Nephron progenitor cell (in vitro differentiated cells): ENCODE results near the gene MAP2K5.

Source experiments
- DNase-seq: peaks from one replicate; pipeline ENCODE4 v3.0.0; 2021
- H3K27ac Mint-ChIP-seq: 2 replicates; pipeline ENCODE4 v1.8.0; 2021; ENCODE audit warnings: mild to moderate bottlenecking, moderate library complexity, mixed read lengths
- H3K27me3 Mint-ChIP-seq: 2 replicates; pipeline ENCODE4 v1.8.0; 2021; ENCODE audit warnings: mild to moderate bottlenecking, low read depth, mixed read lengths; ENCODE audit not compliant: poor library complexity
- H3K36me3 Mint-ChIP-seq: 2 replicates; pipeline ENCODE4 v1.8.0; 2021; ENCODE audit warnings: low read depth, mixed read lengths
- H3K4me1 Mint-ChIP-seq: 2 replicates; pipeline ENCODE4 v1.8.0; 2021; ENCODE audit warnings: mixed read lengths
- H3K4me3 Mint-ChIP-seq: 2 replicates; pipeline ENCODE4 v1.8.0; 2021; ENCODE audit warnings: mild to moderate bottlenecking, moderate library complexity, mixed read lengths
- H3K9me3 Mint-ChIP-seq: 2 replicates; pipeline ENCODE4 v1.8.0; 2021; ENCODE audit warnings: mild to moderate bottlenecking, moderate library complexity, mixed read lengths
- TF ChIP-seq, protein P1 (sequence below): fragments of 200-600 bp; sonication (generic); IDR thresholded peaks from 2 replicates; pipeline ENCODE4 v1.5.0; 2021; ENCODE audit warnings: antibody characterized with exemption

The MAP2K5 gene

DNA sequence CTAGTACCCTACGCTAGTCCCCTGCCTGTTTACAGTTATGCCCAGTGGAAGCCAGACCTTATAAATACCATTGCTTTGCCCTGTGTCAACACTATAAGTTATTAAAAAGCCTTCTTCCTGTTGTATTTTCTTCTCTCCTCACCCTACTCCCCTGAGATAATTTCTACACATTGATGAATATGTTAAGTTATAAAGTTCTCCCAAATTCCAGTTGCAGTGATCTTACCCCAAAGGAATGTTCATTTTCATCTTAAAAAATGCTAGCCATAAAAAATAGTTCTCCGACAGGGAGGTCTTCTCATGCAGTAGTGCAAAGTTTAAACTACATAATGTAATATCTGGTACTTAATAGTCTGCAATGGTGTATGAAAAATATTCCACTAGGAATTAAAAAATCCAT is 58.6 kb downstream of the MAP2K5 start:
- H3K36me3 Mint-ChIP-seq = peaks cover 34% of the 10 kb centered on the region
- peaks cover 59% of the 10 kb centered on the region for H3K4me1 Mint-ChIP-seq
- no peaks in the 10 kb centered on the region for H3K27me3 Mint-ChIP-seq
- TF ChIP-seq, protein P1, sequence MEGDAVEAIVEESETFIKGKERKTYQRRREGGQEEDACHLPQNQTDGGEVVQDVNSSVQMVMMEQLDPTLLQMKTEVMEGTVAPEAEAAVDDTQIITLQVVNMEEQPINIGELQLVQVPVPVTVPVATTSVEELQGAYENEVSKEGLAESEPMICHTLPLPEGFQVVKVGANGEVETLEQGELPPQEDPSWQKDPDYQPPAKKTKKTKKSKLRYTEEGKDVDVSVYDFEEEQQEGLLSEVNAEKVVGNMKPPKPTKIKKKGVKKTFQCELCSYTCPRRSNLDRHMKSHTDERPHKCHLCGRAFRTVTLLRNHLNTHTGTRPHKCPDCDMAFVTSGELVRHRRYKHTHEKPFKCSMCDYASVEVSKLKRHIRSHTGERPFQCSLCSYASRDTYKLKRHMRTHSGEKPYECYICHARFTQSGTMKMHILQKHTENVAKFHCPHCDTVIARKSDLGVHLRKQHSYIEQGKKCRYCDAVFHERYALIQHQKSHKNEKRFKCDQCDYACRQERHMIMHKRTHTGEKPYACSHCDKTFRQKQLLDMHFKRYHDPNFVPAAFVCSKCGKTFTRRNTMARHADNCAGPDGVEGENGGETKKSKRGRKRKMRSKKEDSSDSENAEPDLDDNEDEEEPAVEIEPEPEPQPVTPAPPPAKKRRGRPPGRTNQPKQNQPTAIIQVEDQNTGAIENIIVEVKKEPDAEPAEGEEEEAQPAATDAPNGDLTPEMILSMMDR = no peak
- no peaks in the 10 kb centered on the region for H3K9me3 Mint-ChIP-seq
- H3K4me3 Mint-ChIP-seq = peak overlapping the region; percentile 57
- peak overlapping the region; percentile 61 for H3K27ac Mint-ChIP-seq
- DNase-seq = no peak

DNA sequence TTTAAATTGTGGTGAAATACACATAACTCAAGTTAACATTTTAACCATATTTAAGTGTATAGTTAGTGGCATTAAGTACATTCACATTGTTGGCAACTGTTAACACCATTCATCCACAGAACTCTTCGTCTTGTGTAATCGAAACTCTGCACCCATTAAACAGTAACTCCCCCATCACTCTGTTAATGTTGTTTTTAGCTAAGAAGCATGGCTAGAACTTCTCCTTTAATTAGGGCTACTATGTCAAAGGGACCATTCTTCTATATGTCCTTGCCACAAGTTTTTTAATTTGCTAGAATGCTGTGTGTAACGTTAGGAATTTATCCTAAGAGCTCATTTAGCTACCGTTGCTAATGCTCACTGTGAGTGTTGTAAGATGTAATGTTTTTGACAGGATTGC is 60.6 kb downstream of the MAP2K5 start:
- Mint-ChIP-seq H3K27me3 (no peaks in the 10 kb centered on the region), H3K4me1 (peaks cover 57% of the 10 kb centered on the region), H3K36me3 (peaks cover 27% of the 10 kb centered on the region), H3K27ac (no peak overlapping the region), H3K4me3 (peak overlapping the region; percentile 37), H3K9me3 (no peaks in the 10 kb centered on the region)
- TF ChIP-seq, protein P1 = no peak
- DNase-seq = no peak

DNA sequence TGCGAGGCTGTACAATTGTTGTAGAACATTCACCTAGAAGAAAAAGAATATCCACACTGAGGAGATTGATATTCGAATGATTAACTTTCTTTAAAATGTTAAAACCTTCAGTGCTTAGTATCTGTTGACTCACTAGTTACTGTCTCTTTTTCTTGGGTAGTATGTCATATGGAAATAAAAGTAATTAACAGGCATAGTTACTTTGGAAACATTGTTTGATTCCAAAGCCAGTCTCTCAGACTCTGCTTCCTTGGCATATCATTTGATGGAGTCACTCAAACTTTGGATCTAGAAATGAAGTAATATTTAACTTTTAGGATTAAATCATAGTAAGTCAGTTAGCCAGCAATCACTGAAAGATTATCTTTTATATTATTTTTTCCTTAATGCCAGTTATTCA is 63.4 kb downstream of the MAP2K5 start:
- Mint-ChIP-seq H3K36me3 (peaks cover 24% of the 10 kb centered on the region), H3K4me3 (no peak overlapping the region), H3K9me3 (no peaks in the 10 kb centered on the region), H3K27ac (no peak overlapping the region), H3K27me3 (no peaks in the 10 kb centered on the region), H3K4me1 (peaks cover 36% of the 10 kb centered on the region)
- TF ChIP-seq, protein P1 = no peak
- no peak for DNase-seq

DNA sequence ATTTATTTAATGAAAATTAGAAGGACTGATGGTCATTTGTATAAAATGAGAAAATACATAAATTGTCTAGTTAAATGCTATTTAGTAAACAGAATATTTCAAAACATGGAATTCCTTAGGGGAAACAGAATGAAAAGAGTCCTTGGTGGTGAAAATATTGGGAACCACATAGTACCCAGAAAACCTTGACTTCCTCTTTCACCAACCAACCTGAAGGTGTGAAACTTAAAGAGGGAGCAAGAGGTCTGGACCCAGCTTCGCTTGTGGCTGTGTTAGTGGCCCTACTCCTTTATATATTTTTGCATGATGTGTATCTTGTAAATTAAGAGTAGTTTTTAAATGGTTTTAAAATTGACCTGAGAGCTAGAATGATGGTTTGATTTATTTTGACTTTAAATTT is 64.2 kb downstream of the MAP2K5 start:
- no peak overlapping the region for H3K4me3 Mint-ChIP-seq

DNA sequence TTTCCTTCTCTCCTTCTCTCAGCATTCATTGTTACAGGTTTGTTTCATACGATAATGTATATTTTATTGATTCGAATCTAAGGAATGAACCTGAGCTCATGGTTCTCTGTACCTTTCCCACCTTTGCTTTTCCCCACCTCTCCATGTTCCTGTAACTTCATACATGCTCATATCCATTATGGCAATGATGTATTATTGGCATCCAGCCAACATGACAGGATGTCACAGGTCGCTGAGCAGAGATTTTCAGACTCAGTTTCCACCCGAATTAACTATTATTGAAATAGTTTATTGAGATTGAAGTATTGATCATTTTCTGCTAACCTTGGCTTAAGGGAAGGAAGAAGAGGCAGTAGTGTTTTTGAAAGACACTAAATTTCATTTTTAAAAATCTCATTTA is 64.8 kb downstream of the MAP2K5 start:
- Mint-ChIP-seq H3K4me3 (no peak overlapping the region), H3K4me1 (peaks cover 25% of the 10 kb centered on the region), H3K27me3 (no peaks in the 10 kb centered on the region), H3K36me3 (peaks cover 16% of the 10 kb centered on the region), H3K9me3 (no peaks in the 10 kb centered on the region), H3K27ac (no peak overlapping the region)
- DNase-seq = no peak
- TF ChIP-seq, protein P1 = no peak

More for the DNA sequence above, 64.2 kb downstream of the MAP2K5 start:
- TF ChIP-seq, protein P1 = no peak
- H3K27me3 Mint-ChIP-seq = no peaks in the 10 kb centered on the region
- no peaks in the 10 kb centered on the region for H3K9me3 Mint-ChIP-seq
- peaks cover 31% of the 10 kb centered on the region for H3K4me1 Mint-ChIP-seq
- peaks cover 21% of the 10 kb centered on the region for H3K36me3 Mint-ChIP-seq
- H3K27ac Mint-ChIP-seq = no peak overlapping the region
- DNase-seq = no peak

DNA sequence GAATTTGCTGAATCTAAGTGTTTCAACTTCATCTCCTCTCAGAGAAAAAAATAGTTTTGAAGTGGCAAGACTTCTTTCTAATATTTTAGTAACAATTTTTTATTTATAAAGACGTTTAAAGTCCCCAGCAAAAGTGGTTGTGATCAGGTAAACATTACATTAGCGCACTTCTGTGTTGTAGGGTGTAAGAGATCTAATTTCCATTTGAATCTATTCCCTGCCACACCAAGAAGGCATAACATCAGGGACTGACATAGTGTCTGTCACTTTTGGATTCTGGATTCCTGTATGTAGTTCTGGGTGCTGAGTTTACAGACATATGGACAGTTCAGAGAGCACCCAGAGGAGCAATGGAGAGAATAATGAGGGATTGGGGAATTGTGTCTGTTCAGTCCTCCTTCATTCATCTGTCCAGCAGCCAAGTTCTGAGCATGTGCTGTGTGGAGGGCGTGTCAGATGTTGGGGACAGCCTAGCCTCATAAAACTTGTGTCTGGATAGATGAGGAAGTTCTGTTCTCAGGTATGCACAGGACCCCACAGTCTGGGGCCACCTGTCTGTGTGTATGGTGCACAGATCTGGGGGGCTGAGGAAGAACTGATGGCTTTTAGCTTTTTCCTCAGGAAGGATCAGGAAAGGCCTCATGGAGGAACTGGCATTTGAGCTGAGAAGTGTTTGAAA is 65.6 kb downstream of the MAP2K5 start:
- Mint-ChIP-seq H3K4me1 (peaks cover 20% of the 10 kb centered on the region), H3K27ac (peak overlapping the region; percentile 22), H3K36me3 (peaks cover 13% of the 10 kb centered on the region), H3K9me3 (no peaks in the 10 kb centered on the region), H3K27me3 (no peaks in the 10 kb centered on the region), H3K4me3 (no peak overlapping the region)
- no peak for DNase-seq
- TF ChIP-seq, protein P1 = no peak
